Pancreas (tissue), 10 donors: Measurements from ENCODE around the gene MRPS25. TPM values are rescaled to one million over a fixed set of nuclear protein-coding genes. Genes with fewer than 3 reads are reported as not detected.
"Not testable (repeated sequence)": the region's sequence is repeated elsewhere in the genome, so short reads cannot be mapped to it uniquely, and the experiment has no call there.

ENCODE experiments used
- ATAC-seq, 4 donors: fragments of 200-7000 bp; cut with Tn5 transposase; one replicate each; pipeline versions ENCODE4 v1.8.0 to v1.9.1; 2020; ENCODE audit warnings: mild to moderate bottlenecking in 4 of 4, moderate library complexity in 4 of 4
- DNase-seq, 6 donors: peaks; one replicate each; pipeline ENCODE4 v3.0.0-alpha.2; 2020
- FAIRE-seq: peaks from 2 replicates; lab custom pipeline; 2012; peaks lifted over from hg19 to GRCh38; lab: Jason Lieb, UNC
- H3K27ac ChIP-seq, 4 donors: fragments of 200-600 bp; sonication (generic); 1 replicate in 3 of 4; 2 replicates in 1 of 4; pipeline versions ENCODE4 v1.5.0 to v1.8.0; 2020
- H3K27me3 ChIP-seq, 4 donors: fragments of 200-600 bp; one replicate each; pipeline ENCODE4 v1.8.0; 2021
- H3K36me3 ChIP-seq, 3 donors: fragments of 200-600 bp; sonication (generic) in 1 of 3; one replicate each; pipeline versions ENCODE4 v1.5.0 to v1.8.0; 2020 to 2021
- H3K4me1 ChIP-seq, 3 donors: fragments of 200-600 bp; one replicate each; pipeline ENCODE4 v1.8.0; 2021
- H3K4me3 ChIP-seq, 4 donors: fragments of 200-600 bp; sonication (generic) in 2 of 4; one replicate each; pipeline versions ENCODE4 v1.5.0 to v1.8.0; 2020 to 2021
- H3K9me3 ChIP-seq, 4 donors: fragments of 200-600 bp; one replicate each; pipeline ENCODE4 v1.8.0; 2021
- CTCF ChIP-seq, 4 donors: fragments of 200-600 bp; sonication (generic) in 3 of 4; IDR thresholded peaks; one replicate each; pipeline versions ENCODE4 v1.5.0 to v1.8.0; 2021; ENCODE audit warnings: antibody characterized with exemption in 4 of 4
- WGBS, 2 donors: extraction: QIAGEN DNeasy Blood & Tissue Kit; methylation state at CpG; one replicate each; pipeline ENCODE4 v1.1.7; 2013; 5-methylcytosine and 5-hydroxymethylcytosine counted together
- intact Hi-C, 3 donors: fragments of 100-400 bp; cut with DNase I; formaldehyde crosslinking; loops; one replicate each; pipeline versions ENCODE4 v1.11.1 to v1.14.2; 2022
- polyA plus RNA-seq, 2 donors: library from polyadenylated mRNA; stranded (reverse); fragments of 200-250 nt; gene quantifications; one replicate each; pipeline ENCODE4 v1.2.3, GENCODE V29; 2013
- total RNA-seq, 6 donors: library from RNA; stranded (reverse); fragmentation: NEBNext Ultra II Directional in 4 of 6; extraction: Animal tissue kit (Norgen Biotek cat#: 25700) in 4 of 6; gene quantifications; one replicate each; pipeline versions ENCODE4 v1.2.1 to v1.2.4, GENCODE V29; 2021 to 2023
- donor health status: healthy with polysubstance abuse.
- donor health status: DM: no; HTN: no; CAD: no; lungs with moderate emphysema.
- donor health status: DM: no; HTN: no; CAD: no.
- donor health status: control.
- donor health status: control.
- donor health status: Bipolar disorder and iron deficiency.
- donor health status: DM: yes; HTN: yes; CAD: no.
- donor health status: DM: no; HTN: no; CAD: no.
- donor health status: DM: no; HTN: no; CAD: no.
- donor health status: DM: yes; HTN: yes; CAD: no.

The MRPS25 gene
- total and polyA plus RNA-seq, 8 donors = 14.3 to 44.0 (median 19.7) TPM

GRCh38 chr3:15009167-15009566 lies 55.9 kb downstream of the MRPS25 start:
- no peaks in the 10 kb centered on the region for H3K4me1 ChIP-seq
- no peak overlapping the region for H3K4me3 ChIP-seq
- FAIRE-seq (no peak), ATAC-seq (no peak), DNase-seq (no peak)
- WGBS, 2 donors = 93 to 98% methylated on average over 5 of the region's 5 CpGs
- no peak for TF ChIP-seq CTCF (IDR thresholded peaks at IDR 0.05)
- peaks cover 3 to 13% (median 5%) of the 10 kb centered on the region in 3 donors for H3K36me3 ChIP-seq
- H3K9me3 ChIP-seq = no peaks in the 10 kb centered on the region
- no peak overlapping the region for H3K27ac ChIP-seq
- H3K27me3 ChIP-seq = no peaks in the 10 kb centered on the region
- intact Hi-C loops = no loop called here

- WGBS, 2 donors = 64 to 66% methylated on average over 4 of the region's 4 CpGs
- ATAC-seq = no peak
- Histone ChIP-seq H3K27me3 (no peaks in the 10 kb centered on the region), H3K9me3 (no peaks in the 10 kb centered on the region), H3K4me3 (no peak overlapping the region), H3K4me1 (no peaks in the 10 kb centered on the region), H3K36me3 (peaks cover 0 to 10% (median 0%) of the 10 kb centered on the region in 3 donors), H3K27ac (no peak overlapping the region)
- TF ChIP-seq CTCF (IDR thresholded peaks at IDR 0.05) = no peak
- FAIRE-seq = no peak
- intact Hi-C loops = no loop called here
- no peak for DNase-seq
These were observed 57.4 kb downstream of the MRPS25 start for GRCh38 chr3:15007681-15008141.

GRCh38 chr3:14999182-14999581 lies 65.9 kb downstream of the MRPS25 start:
- H3K4me1 ChIP-seq, FAIRE-seq, DNase-seq, H3K36me3 ChIP-seq, H3K27ac ChIP-seq, H3K9me3 ChIP-seq, ATAC-seq, H3K27me3 ChIP-seq, intact Hi-C loops, H3K4me3 ChIP-seq: not testable (repeated sequence)
- 91 to 92% methylated on average over 6 of the region's 6 CpGs for WGBS, 2 donors

Other genes with a start within 250 kb of the MRPS25 start
- 1 to 10 TPM; 2.2 to 7.1 (median 3.8) TPM for gene FGD5, start 246.4 kb downstream of the MRPS25 start, total RNA-seq
- gene FGD5, start 246.4 kb downstream of the MRPS25 start, polyA plus RNA-seq = 1 to 10 TPM; 2.6 to 3.1 TPM
- gene NR2C2, start 117.7 kb downstream of the MRPS25 start, total RNA-seq = 10 to 100 TPM; 13.6 to 25.1 (median 15.2) TPM
- 1 to 10 TPM; 5.4 to 8.8 TPM for gene NR2C2, start 117.7 kb downstream of the MRPS25 start, polyA plus RNA-seq
- 10 to 100 TPM in 1 of 6 donors, 1 to 10 TPM in 5; 7.4 to 10.9 (median 9.0) TPM for gene RBSN, start 33.8 kb upstream of the MRPS25 start, total RNA-seq
- gene RBSN, start 33.8 kb upstream of the MRPS25 start, polyA plus RNA-seq = 1 to 10 TPM; 5.7 to 6.5 TPM
- 10 to 100 TPM; 15.7 to 23.9 (median 19.5) TPM for gene CAPN7, start 140.9 kb upstream of the MRPS25 start, total RNA-seq
- 10 to 100 TPM in 1 of 2 donors, 1 to 10 TPM in 1; 7.1 to 17.2 TPM for gene CAPN7, start 140.9 kb upstream of the MRPS25 start, polyA plus RNA-seq